Measurements from ENCODE around the gene COX7B2. TPM values are rescaled to one million over a fixed set of nuclear protein-coding genes. Genes with fewer than 3 reads are reported as not detected.

Gene COX7B2
- total and polyA plus RNA-seq, 2 of the 4 experiments (the other 2 are of a cell fraction): not detected

DNA sequence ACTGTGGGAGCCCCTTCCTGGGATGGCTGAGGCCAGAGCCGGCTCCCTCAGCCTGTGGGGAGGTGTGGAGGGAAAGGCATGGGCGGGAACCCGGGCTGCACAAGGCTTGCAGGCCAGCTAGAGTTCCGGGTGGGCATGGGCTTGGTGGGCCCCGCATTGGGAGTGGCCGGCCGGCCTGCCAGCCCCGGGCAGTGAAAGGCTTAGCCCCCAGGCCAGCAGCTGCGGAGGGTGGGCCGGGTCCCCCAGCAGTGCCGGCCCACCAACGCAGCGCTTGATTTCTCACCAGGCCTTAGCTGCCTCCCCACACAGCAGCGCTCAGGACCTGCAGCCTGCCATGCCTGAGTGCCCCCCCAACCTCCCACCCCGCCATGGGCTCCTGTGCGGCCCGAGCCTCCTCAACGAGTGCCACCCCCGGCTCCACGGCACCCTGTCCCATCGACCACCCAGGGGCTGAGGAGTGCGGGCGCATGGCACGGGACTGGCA lies 78.0 kb downstream of the COX7B2 start:
- H3K23ac ChIP-seq (ENCODE audit: low read depth, low read length): no peak overlapping the region
- H3K27ac ChIP-seq (ENCODE audit: insufficient read depth, low read length): no peak overlapping the region
- H3K14ac ChIP-seq (replicated peaks; ENCODE audit: low read depth, low read length): no peak overlapping the region
- H3K9me1 ChIP-seq (ENCODE audit: insufficient read depth, low read length): no peaks in the 10 kb centered on the region
- no peak overlapping the region for H3K4me2 ChIP-seq (ENCODE audit: low read depth, low read length)
- H3K4me3 ChIP-seq (ENCODE audit: insufficient read depth, low read depth, low read length): no peak overlapping the region
- H3K18ac ChIP-seq (ENCODE audit: low read depth, low read length): no peak overlapping the region
- H3K27me3 ChIP-seq (ENCODE audit: control insufficient read depth, insufficient read depth, low read length): no peaks in the 10 kb centered on the region
- dilution Hi-C loops (cut with HindIII; ENCODE audit: low sequenced_read_pairs, unreplicated experiment): no loop called here
- no peaks in the 10 kb centered on the region for H3K79me1 ChIP-seq (ENCODE audit: low read depth in 1 of 2, low read length in 2 of 2)
- no peak overlapping the region for H3K56ac ChIP-seq (ENCODE audit: extremely low read depth, insufficient read depth, low read length)
- H2AK9ac ChIP-seq (replicated peaks; ENCODE audit: low read depth, low read length, poor library complexity): no peak overlapping the region
- H2BK5ac ChIP-seq (ENCODE audit: low read depth, low read length, poor library complexity, severe bottlenecking): no peak overlapping the region
- TF ChIP-seq MXI1 (IDR thresholded peaks at IDR 0.05; ENCODE audit: borderline replicate concordance, low read depth, low read length): no peak
- no peak for TF ChIP-seq CEBPB (IDR thresholded peaks at IDR 0.05; ENCODE audit: low read depth, low read length)
- no peak for TF ChIP-seq RFX5 (IDR thresholded peaks at IDR 0.05; ENCODE audit: low read depth, low read length)
- TF ChIP-seq, protein P1, sequence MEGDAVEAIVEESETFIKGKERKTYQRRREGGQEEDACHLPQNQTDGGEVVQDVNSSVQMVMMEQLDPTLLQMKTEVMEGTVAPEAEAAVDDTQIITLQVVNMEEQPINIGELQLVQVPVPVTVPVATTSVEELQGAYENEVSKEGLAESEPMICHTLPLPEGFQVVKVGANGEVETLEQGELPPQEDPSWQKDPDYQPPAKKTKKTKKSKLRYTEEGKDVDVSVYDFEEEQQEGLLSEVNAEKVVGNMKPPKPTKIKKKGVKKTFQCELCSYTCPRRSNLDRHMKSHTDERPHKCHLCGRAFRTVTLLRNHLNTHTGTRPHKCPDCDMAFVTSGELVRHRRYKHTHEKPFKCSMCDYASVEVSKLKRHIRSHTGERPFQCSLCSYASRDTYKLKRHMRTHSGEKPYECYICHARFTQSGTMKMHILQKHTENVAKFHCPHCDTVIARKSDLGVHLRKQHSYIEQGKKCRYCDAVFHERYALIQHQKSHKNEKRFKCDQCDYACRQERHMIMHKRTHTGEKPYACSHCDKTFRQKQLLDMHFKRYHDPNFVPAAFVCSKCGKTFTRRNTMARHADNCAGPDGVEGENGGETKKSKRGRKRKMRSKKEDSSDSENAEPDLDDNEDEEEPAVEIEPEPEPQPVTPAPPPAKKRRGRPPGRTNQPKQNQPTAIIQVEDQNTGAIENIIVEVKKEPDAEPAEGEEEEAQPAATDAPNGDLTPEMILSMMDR (conservative IDR thresholded peaks at IDR 0.05; ENCODE audit: low read depth, low read length): no peak
- TF ChIP-seq MAFK (IDR thresholded peaks at IDR 0.05; ENCODE audit: low read depth, low read length): no peak
- TF ChIP-seq, protein P2, sequence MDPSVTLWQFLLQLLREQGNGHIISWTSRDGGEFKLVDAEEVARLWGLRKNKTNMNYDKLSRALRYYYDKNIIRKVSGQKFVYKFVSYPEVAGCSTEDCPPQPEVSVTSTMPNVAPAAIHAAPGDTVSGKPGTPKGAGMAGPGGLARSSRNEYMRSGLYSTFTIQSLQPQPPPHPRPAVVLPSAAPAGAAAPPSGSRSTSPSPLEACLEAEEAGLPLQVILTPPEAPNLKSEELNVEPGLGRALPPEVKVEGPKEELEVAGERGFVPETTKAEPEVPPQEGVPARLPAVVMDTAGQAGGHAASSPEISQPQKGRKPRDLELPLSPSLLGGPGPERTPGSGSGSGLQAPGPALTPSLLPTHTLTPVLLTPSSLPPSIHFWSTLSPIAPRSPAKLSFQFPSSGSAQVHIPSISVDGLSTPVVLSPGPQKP (IDR thresholded peaks at IDR 0.05; ENCODE audit: borderline replicate concordance, low read depth, low read length): no peak
- no peak for TF ChIP-seq POLR2A (IDR thresholded peaks at IDR 0.05; ENCODE audit: low read depth, low read length)
- TF ChIP-seq CHD1 (IDR thresholded peaks at IDR 0.05; ENCODE audit: low read depth, low read length): no peak
- TF ChIP-seq RAD21 (IDR thresholded peaks at IDR 0.05; ENCODE audit: low read length): no peak
- TF ChIP-seq RCOR1 (IDR thresholded peaks at IDR 0.05; ENCODE audit: insufficient replicate concordance, low read length): no peak
- TF ChIP-seq MAZ (IDR thresholded peaks at IDR 0.05; ENCODE audit: borderline replicate concordance, low read depth, low read length): no peak
- TF ChIP-seq SMC3 (IDR thresholded peaks at IDR 0.05; ENCODE audit: low read depth, low read length): no peak
- no peak for TF ChIP-seq BHLHE40 (IDR thresholded peaks at IDR 0.05; ENCODE audit: low read depth, low read length)
- no peak for TF ChIP-seq NFE2L2 (IDR thresholded peaks at IDR 0.05; ENCODE audit: low read depth, low read length)
- TF ChIP-seq, protein P3, sequence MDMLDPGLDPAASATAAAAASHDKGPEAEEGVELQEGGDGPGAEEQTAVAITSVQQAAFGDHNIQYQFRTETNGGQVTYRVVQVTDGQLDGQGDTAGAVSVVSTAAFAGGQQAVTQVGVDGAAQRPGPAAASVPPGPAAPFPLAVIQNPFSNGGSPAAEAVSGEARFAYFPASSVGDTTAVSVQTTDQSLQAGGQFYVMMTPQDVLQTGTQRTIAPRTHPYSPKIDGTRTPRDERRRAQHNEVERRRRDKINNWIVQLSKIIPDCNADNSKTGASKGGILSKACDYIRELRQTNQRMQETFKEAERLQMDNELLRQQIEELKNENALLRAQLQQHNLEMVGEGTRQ (IDR thresholded peaks at IDR 0.05; ENCODE audit: low read depth, low read length): no peak
- in situ Hi-C loops (cut with MboI; ENCODE audit: low sequenced_read_pairs): no loop called here
- 73% methylated on average over 5 of the region's 24 CpGs; no CpG with 5 or more reads in 1 of the 2 experiments for WGBS, 2 experiments (ENCODE audit: extremely low coverage in 2 of 2, insufficient read length in 1 of 2)
- H3K4ac ChIP-seq (ENCODE audit: low read depth, low read length): no peak overlapping the region
- no peaks in the 10 kb centered on the region for H4K20me1 ChIP-seq (ENCODE audit: insufficient read depth, low read length)
- H2BK120ac ChIP-seq (ENCODE audit: low read depth, low read length): no peak overlapping the region
- H3K9ac ChIP-seq (ENCODE audit: low read depth, low read length): no peak overlapping the region
- DNase-seq (no peak), ATAC-seq (ENCODE audit: low read depth) (no peak)
- H4K91ac ChIP-seq (ENCODE audit: insufficient read depth, low read depth, low read length): no peak overlapping the region
- no peak overlapping the region for H2BK20ac ChIP-seq (ENCODE audit: low read depth, low read length)
- no peak overlapping the region for H2AK5ac ChIP-seq (ENCODE audit: low read depth, low read length)
- H2AFZ ChIP-seq (replicated peaks; ENCODE audit: low read length, poor library complexity): no peak overlapping the region
- H2BK15ac ChIP-seq (ENCODE audit: low read depth, low read length): no peak overlapping the region
- no peak overlapping the region for H4K8ac ChIP-seq (ENCODE audit: low read depth in 2 of 2, low read length in 2 of 2)
- intact Hi-C loops (cut with micrococcal nuclease): no loop called here
- H3K9me3 ChIP-seq (ENCODE audit: control insufficient read depth, insufficient read depth, low read length): no peaks in the 10 kb centered on the region
- ChIA-PET POLR2A (ENCODE audit: unreplicated experiment) (no interaction called here), CTCF (no interaction called here)
- no peaks in the 10 kb centered on the region for H3K36me3 ChIP-seq (ENCODE audit: control insufficient read depth, insufficient read depth, low read length)
- no peaks in the 10 kb centered on the region for H3K4me1 ChIP-seq (ENCODE audit: control insufficient read depth, insufficient read depth, low read length)
- BruUV-seq (replicated peaks): no TSS peak
- H4K5ac ChIP-seq (ENCODE audit: low read depth, low read length): no peak overlapping the region

Data from IMR-90 (cell line).